ENCODE results near the gene JPH3.

GRCh38 chr16:87682852-87683399, 80.6 kb downstream of the JPH3 start:
- TF ChIP-seq CTCF (IDR thresholded peaks at IDR 0.05), result no peak
- no peak for TF ChIP-seq POLR2A (IDR thresholded peaks at IDR 0.05)
